HG03520 (cell line): ENCODE data around the gene NHS.

Experiments used
- ATAC-seq: cut with Tn5 transposase; IDR thresholded peaks from one replicate; pipeline ENCODE4 v1.9.1; 2021; ENCODE audit warnings: mild to moderate bottlenecking, moderate library complexity; ENCODE audit not compliant: unreplicated experiment

Gene NHS

DNA sequence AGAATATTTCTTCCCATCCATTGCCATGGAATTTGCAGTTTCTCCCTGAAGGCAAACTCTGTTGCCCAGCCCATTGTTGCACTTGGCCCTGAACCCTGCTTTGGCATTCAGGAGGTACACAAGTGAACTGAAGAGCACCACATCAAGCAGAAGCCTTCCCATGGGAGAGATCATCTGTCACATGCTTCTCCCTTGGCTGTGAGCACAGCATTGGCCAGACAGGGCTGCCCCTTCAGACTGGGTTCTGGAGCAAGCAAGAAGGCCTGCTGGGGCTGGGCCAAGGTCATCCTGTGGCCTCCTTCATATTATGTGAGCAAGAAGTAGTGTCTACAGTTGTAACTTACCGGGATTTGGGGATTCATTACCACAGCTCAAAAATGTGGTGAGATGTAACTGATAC lies 385.0 kb downstream of the NHS start:
- no peak for ATAC-seq

DNA sequence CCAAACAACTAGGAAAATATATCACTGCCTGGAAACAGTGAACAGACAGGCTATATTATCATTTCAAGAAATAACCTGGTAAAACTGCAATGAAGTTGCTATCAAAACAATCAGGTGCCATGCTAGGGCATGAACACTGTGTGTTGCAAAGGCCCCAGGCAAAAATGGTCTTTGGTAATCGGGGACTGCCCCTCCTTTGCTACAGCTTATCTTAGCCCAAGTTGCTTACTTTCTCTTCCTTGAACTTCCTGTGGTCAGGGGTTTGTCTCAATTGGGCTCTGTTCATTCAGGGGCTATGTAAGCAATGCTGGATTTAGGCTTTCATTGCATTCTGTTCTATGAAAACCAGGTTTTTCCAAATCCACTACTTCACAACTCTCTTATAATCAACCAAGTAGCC lies 392.7 kb downstream of the NHS start:
- ATAC-seq: no peak

DNA sequence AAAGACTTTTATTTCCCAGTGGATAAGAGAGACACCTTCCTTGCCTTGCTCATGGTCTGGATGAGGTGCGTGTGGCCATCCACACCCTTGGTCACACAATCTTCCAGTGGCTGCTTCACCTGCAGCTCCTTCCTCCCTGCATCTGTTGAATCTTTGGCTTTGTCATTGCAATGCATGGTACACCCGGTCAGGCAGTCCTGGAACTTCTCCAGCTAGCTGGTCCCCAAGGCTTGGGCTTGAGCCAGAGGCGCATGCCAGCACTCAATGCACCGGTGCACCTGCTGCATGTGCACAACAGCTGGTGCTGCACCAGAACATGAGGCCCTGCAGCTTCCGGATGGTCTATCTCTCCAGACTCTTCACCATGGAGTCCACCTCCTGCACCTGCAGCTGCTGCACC lies 394.0 kb downstream of the NHS start:
- ATAC-seq: no peak

DNA sequence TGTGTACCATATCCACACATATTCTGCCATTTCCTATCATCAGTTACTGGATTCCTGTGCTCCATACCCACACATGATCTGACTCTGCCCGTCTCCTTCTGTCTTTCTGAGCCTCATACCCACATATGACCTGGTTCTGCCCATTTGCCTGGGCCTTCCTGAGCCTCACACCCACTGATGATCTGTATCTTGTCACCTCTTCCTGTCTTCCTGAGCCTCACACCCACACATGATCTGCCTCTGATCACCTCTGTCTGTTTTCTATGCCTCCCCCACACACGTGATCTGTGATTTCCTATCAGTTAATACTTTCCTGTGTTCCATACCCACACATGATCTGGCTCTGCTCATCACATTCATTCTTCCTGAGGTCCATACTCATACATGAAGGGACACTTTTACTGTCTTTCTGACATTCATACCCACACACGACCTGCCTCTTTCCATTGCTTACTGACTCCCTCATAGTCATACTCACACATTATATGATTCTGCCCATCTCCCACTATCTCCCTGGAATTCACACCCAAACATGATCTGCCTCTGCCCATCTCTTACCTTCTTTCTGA lies 394.8 kb downstream of the NHS start:
- ATAC-seq: no peak

DNA sequence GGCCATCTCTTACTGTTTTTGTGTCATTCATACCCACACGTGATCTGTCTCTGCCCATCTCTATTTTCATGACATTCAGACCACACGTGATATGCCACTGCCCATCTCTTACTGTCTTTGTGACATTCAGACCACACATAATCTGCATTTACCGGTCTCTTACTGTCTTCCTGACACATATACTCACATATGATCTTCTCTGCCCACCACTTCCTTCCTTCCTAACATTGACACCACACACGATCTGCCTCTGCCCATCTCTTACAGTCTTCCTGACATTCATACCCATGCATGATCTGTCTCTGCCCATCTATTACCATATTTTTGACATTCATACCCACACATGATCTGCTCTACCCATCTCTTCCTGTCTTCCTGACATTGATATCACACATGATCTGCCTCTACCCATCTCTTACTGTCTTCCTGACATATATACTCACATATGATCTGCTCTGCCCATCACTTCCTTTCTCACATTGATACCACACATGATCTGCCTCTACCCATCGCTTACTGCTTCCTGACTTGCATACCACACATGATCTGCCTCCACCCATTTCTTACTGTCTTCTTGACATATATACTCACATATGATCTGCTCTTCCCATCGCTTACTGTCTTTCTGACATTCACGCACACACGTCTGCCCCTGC lies 398.3 kb downstream of the NHS start:
- no peak for ATAC-seq

DNA sequence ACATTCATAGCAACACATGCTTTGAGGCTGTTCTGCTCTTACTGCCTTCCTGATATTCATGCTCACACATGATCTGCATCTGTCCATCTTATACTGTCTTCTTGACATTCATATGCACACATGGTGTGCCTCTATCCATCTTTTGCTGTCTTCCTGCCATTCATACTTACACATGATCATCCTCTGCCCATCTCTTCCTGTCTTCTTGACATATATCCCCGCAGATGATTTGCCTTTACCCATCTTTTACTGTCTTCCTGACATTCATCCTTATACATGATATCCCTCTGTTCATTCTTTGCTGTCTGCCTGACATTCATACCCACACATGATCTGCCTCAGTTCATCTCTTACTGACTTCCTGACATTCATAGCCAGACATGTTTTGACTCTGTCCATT lies 399.1 kb downstream of the NHS start:
- ATAC-seq: no peak

DNA sequence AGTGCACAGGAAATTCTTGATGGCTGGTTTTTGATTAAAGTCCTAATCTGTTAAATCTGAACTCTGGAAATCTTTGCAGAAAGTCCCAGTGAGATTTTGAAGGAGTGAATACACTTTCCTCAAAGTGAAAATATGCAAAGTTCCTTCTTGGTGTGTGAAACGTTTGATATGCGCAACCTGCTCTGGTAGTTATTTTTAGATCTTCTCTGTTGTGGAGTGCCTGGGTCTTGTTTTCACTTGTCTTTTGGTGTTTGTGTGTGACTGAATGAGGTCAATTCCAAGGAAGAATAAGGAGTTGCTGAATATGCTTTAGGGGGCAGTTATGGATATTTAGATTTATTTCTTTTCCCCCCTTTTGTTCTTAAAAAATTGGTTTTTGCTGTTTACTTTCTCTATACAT lies 404.0 kb downstream of the NHS start:
- no peak for ATAC-seq

DNA sequence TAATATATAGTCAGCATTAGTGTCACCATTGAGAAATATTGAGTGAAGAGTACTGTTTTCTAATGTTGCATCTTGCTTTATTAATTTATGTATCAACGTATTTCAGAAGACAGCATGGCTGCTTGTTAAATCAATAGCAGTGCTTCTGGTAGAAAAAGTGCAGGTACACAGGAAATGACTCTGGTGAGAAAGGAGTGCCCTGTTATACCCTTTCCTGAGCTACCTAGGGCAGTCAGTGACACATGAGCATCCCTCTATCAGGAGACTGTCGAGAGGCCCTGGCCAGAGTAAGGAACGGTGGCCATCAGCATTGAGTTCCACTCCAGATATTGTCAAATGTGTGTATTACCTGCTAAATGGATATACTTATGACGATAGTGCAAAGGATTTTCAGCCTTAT lies 404.4 kb downstream of the NHS start:
- no peak for ATAC-seq
